GM12874 (cell line): ENCODE results near the gene MSI2.

Source experiments
- TF ChIP-seq, protein P1 (sequence below): IDR thresholded peaks from 2 replicates; pipeline ENCODE4 v1.5.1; 2011; ENCODE audit warnings: low read depth, mild to moderate bottlenecking, control low read depth, low read length, moderate library complexity; ENCODE audit not compliant: insufficient read depth

MSI2 gene

GRCh38 chr17:57724026-57724728 lies 467.9 kb downstream of the MSI2 start:
- TF ChIP-seq, protein P1, sequence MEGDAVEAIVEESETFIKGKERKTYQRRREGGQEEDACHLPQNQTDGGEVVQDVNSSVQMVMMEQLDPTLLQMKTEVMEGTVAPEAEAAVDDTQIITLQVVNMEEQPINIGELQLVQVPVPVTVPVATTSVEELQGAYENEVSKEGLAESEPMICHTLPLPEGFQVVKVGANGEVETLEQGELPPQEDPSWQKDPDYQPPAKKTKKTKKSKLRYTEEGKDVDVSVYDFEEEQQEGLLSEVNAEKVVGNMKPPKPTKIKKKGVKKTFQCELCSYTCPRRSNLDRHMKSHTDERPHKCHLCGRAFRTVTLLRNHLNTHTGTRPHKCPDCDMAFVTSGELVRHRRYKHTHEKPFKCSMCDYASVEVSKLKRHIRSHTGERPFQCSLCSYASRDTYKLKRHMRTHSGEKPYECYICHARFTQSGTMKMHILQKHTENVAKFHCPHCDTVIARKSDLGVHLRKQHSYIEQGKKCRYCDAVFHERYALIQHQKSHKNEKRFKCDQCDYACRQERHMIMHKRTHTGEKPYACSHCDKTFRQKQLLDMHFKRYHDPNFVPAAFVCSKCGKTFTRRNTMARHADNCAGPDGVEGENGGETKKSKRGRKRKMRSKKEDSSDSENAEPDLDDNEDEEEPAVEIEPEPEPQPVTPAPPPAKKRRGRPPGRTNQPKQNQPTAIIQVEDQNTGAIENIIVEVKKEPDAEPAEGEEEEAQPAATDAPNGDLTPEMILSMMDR = no peak

GRCh38 chr17:57724729-57725125 lies 468.4 kb downstream of the MSI2 start:
- TF ChIP-seq, protein P1 = no peak

DNA sequence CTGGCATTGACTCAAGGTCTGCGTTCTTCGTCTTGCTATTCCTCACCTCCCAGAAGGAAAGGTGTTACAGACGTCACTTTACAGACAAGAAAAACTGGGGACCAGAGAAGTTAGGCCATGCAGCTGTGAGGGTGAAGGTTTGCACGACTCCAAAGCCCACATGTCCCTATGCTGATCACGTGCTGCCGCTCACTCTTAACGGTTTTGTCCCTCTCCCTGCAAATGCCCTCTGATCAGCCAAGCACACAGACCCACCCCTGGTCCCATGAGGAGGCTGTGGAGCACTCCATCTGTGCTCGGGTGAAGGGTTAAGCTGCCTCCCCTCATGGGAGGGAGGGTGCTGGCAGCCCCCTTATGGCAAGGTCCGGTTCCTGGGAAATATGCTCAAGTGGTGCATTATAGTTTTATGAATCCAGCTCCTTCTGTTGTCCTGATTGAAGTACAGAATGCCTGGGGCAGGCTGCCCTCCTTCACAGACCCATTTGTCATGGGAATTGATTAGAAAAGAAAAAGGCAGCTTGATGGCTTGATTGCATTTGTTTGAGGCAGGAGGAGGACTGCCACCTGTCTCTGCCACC lies 470.0 kb downstream of the MSI2 start:
- TF ChIP-seq, protein P1 = no peak

GRCh38 chr17:57726838-57727237 lies 470.5 kb downstream of the MSI2 start:
- TF ChIP-seq, protein P1 = no peak

DNA sequence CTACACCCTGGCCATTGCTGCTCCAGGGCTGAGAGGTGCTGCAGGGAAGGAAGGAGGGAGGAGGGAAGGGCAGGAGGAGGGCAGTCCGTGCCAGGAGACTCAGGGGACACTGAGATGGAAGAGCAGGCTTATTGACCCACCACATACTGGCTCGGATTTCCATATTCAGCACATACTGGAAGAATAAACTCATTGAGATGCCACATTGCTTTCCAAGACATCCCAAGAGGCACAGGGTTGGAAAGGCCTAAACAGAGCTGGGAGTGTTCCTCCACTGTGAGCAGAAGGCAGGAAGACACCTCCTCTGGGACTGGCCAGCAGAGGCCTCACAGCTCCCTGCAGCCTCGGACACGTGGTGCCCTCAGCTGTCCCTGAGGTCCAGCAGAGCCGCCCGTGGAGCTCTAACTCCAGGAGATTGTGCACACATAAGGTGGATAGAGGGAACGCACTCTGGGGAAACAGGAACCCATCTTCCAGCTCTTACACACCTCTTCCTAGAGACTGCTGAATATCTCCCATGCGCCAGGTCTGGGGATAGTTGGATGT lies 471.4 kb downstream of the MSI2 start:
- TF ChIP-seq, protein P1 = no peak

DNA sequence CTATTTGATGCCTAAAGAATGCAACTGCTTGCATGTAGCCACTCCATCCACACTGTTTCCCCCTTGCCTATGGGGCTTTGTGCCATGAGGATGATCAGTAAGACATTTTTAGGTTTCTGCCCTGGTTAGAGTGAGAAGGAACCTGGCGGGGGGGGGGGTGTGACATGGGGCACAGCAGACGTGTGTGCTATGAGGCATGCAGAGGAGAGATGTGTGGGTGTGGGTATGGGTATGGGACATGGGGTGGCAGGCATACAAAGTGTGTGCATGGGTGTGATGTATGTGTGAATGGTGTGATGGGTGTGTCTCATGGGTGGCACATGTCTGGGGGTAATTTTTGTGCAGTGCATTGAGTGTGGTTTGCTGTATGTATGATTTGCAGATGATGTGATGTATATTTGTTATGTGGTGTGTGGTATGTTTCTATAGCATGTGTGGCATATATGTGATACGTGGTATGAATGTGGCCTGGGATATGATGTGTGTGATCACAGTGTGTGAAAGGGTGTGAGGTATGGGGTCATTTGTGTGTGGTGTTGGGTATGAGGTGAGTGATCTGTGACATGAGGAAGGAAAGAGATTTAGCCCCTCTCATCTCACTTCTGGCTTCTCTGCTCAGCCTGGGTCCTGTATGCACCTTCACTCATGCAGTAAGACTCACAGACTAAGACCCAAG lies 473.8 kb downstream of the MSI2 start:
- TF ChIP-seq, protein P1 = no peak

GRCh38 chr17:57732062-57732461 lies 475.7 kb downstream of the MSI2 start:
- TF ChIP-seq, protein P1 = no peak
